22Rv1 (cell line): Measurements from ENCODE around the gene COL18A1.

Experiments
- H3K27ac ChIP-seq: fragments of 450-650 bp; 2 replicates; pipeline ENCODE4 v1.5.1; 2017
- CTCF ChIP-seq: fragments of 450-650 bp; IDR thresholded peaks from 2 replicates; pipeline ENCODE4 v1.5.1; 2017; ENCODE audit warnings: mild to moderate bottlenecking
- ZFX ChIP-seq: fragments of 450-650 bp; IDR thresholded peaks from 2 replicates; pipeline ENCODE4 v1.6.1; 2017; ENCODE audit warnings: antibody characterized with exemption, borderline replicate concordance

The COL18A1 gene

DNA sequence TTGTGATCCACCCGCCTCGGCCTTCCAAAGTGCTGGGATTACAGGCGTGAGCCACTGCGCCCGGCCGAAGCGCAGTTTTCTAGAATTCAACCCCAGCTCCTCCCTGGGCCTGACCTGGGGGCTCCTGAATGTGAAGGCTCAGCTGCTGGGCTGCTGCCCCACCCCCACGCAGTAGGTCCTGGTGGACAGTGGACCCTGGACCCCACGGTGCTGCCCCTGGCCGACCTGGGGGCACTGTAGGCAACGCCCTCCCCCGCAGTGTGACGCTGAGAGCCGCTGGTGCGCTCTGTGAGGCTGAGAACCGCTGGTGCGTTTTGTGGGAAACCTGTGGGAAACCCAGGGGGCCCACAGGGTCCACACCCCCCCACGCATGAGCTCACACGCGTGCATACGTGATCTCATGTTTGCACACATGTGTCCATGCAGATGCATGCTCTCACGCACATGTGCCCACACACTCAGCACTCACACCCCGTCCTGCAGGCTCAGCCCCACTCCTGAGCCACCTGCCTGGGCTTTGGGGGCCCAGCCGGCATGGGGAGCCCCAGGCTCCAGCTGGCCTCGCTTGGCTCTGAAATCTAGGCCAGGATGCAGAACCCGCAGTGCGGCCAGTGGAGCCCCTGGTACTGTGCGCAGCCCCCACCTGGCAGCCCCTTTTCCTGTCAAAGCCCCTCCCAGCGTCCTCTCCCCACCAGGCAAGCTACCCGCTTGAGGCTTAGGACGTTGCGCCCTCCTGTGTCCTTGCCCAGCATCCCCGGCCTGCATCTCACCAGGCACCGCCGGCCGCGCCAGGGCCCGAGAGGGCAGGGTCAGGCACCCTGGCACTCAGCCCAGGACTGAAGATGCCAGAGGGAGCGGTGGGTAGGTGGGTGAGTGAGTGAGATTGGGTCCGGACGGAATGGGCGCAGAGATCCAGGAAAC, 67.7 kb downstream of the COL18A1 start:
- TF ChIP-seq ZFX = no peak
- TF ChIP-seq CTCF = no peak
- no peak overlapping the region for H3K27ac ChIP-seq

GRCh38 chr21:45473496-45474322, 68.7 kb downstream of the COL18A1 start:
- no peak for TF ChIP-seq CTCF
- no peak for TF ChIP-seq ZFX
- H3K27ac ChIP-seq = no peak overlapping the region

GRCh38 chr21:45474323-45474950, 69.5 kb downstream of the COL18A1 start:
- no peak overlapping the region for H3K27ac ChIP-seq
- TF ChIP-seq ZFX = no peak
- TF ChIP-seq CTCF = no peak

GRCh38 chr21:45475004-45475685, 70.2 kb downstream of the COL18A1 start:
- TF ChIP-seq ZFX (no peak), CTCF (no peak)
- H3K27ac ChIP-seq = no peak overlapping the region

DNA sequence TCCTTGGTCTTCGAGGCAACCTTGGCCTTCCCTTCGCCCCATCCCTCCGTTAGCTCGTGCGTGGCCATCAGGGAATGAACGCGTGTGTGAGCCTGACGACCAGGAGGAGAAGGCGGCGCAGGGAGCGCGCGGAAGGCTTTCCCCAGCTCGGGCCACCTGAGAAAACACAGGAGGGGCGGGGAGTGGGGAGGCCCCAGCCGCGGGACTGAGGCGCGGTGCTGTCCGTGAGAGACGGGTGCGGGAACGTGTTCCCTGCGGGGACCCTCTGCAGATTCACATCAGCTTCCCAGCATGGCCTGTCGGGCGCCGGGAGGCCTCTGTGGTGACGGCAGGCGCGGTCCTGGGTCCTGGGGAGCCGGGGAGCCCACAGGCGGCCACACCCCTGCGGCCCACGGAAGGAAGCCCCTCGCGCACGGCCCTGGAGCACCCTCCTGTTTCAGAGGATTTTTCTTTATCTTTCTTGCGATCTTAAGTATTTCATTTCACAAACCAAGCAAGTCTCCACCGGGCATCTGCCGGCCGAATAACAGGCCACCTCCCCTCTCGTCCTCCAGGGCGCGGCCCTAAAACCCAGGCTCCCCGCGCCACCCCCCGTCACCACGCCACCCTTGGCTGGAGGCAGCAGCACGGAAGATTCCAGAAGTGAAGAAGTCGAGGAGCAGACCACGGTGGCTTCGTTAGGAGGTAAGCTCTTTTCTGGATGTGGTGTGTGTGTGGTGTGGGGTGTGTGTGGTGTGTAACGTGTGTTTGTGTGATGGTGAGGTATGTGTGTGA, 71.0 kb downstream of the COL18A1 start:
- TF ChIP-seq ZFX = no peak
- no peak for TF ChIP-seq CTCF
- no peak overlapping the region for H3K27ac ChIP-seq

GRCh38 chr21:45476582-45476981, 71.6 kb downstream of the COL18A1 start:
- TF ChIP-seq CTCF = no peak
- no peak overlapping the region for H3K27ac ChIP-seq
